GM18511 (cell line): ENCODE results near the gene CYP20A1.

Experiments used
- ATAC-seq: cut with Tn5 transposase; IDR thresholded peaks from one replicate; pipeline ENCODE4 v1.9.1; 2021; ENCODE audit warnings: mild to moderate bottlenecking, moderate library complexity; ENCODE audit not compliant: unreplicated experiment

Gene CYP20A1

DNA sequence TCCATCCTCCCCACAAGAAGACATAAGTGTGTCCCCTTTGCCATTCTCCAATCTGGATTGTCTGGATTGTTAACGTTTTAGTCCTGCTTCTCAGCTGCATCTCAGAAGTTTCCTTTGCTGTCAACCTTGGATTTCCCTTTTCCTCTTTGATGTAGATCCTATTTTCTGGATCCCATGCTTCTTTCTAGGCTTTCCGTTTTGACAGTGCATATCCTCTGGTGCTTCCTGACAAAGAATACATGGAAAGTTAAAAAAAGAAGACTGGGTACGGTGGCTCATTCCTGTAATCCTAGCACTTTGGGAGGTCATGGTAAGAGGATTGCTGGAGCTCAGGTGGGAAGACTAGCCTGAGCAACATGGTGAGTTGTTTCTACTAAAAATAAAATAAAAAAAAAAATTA lies 116.1 kb downstream of the CYP20A1 start:
- no peak for ATAC-seq
